ENCODE results near the gene ERCC1. TPM values are rescaled to one million over a fixed set of nuclear protein-coding genes. Genes with fewer than 3 reads are reported as not detected.

Gene ERCC1
- total and polyA plus RNA-seq, 2 of the 13 experiments (the other 11 are each of a cell fraction or from before 2014, with no cell fraction given): 40.0 to 66.4 TPM

GRCh38 chr19:45404557-45405434 lies 18.9 kb downstream of the ERCC1 start, which contains the start of gene PPP1R13L (continued):
- TF ChIP-seq MAX (IDR thresholded peaks at IDR 0.05) (peak; percentile 8; the same call in 1 of the 2 replicates), FIP1L1 (IDR thresholded peaks at IDR 0.05; ENCODE audit: borderline replicate concordance, insufficient read depth, low read depth, low read length) (no peak), SMARCE1 (IDR thresholded peaks at IDR 0.05; ENCODE audit: borderline replicate concordance) (no peak), SOX13 (IDR thresholded peaks at IDR 0.05) (no peak), SOX13 (CRISPR knock-in tag; conservative IDR thresholded peaks at IDR 0.05 in 1 of 2, IDR thresholded peaks at IDR 0.05 in 1 of 2) (no peak), ZNF619 (CRISPR knock-in tag; IDR thresholded peaks at IDR 0.05) (no peak), JARID2 (CRISPR knock-in tag; IDR thresholded peaks at IDR 0.05; ENCODE audit: insufficient replicate concordance) (no peak), FOXM1 (CRISPR knock-in tag; IDR thresholded peaks at IDR 0.05) (no peak), TIGD3 (CRISPR knock-in tag; IDR thresholded peaks at IDR 0.05; ENCODE audit: borderline replicate concordance) (no peak), SP1 (IDR thresholded peaks at IDR 0.05) (no peak), SP1 (CRISPR knock-in tag; IDR thresholded peaks at IDR 0.05) (peak; percentile 68)
- TF ChIP-seq, protein P1, sequence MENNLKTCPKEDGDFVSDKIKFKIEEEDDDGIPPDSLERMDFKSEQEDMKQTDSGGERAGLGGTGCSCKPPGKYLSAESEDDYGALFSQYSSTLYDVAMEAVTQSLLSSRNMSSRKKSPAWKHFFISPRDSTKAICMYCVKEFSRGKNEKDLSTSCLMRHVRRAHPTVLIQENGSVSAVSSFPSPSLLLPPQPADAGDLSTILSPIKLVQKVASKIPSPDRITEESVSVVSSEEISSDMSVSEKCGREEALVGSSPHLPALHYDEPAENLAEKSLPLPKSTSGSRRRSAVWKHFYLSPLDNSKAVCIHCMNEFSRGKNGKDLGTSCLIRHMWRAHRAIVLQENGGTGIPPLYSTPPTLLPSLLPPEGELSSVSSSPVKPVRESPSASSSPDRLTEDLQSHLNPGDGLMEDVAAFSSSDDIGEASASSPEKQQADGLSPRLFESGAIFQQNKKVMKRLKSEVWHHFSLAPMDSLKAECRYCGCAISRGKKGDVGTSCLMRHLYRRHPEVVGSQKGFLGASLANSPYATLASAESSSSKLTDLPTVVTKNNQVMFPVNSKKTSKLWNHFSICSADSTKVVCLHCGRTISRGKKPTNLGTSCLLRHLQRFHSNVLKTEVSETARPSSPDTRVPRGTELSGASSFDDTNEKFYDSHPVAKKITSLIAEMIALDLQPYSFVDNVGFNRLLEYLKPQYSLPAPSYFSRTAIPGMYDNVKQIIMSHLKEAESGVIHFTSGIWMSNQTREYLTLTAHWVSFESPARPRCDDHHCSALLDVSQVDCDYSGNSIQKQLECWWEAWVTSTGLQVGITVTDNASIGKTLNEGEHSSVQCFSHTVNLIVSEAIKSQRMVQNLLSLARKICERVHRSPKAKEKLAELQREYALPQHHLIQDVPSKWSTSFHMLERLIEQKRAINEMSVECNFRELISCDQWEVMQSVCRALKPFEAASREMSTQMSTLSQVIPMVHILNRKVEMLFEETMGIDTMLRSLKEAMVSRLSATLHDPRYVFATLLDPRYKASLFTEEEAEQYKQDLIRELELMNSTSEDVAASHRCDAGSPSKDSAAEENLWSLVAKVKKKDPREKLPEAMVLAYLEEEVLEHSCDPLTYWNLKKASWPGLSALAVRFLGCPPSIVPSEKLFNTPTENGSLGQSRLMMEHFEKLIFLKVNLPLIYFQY (CRISPR knock-in tag; IDR thresholded peaks at IDR 0.05; ENCODE audit: borderline replicate concordance): peak; percentile 20; the same call in 1 of the 2 replicates
- TF ChIP-seq, protein P2, sequence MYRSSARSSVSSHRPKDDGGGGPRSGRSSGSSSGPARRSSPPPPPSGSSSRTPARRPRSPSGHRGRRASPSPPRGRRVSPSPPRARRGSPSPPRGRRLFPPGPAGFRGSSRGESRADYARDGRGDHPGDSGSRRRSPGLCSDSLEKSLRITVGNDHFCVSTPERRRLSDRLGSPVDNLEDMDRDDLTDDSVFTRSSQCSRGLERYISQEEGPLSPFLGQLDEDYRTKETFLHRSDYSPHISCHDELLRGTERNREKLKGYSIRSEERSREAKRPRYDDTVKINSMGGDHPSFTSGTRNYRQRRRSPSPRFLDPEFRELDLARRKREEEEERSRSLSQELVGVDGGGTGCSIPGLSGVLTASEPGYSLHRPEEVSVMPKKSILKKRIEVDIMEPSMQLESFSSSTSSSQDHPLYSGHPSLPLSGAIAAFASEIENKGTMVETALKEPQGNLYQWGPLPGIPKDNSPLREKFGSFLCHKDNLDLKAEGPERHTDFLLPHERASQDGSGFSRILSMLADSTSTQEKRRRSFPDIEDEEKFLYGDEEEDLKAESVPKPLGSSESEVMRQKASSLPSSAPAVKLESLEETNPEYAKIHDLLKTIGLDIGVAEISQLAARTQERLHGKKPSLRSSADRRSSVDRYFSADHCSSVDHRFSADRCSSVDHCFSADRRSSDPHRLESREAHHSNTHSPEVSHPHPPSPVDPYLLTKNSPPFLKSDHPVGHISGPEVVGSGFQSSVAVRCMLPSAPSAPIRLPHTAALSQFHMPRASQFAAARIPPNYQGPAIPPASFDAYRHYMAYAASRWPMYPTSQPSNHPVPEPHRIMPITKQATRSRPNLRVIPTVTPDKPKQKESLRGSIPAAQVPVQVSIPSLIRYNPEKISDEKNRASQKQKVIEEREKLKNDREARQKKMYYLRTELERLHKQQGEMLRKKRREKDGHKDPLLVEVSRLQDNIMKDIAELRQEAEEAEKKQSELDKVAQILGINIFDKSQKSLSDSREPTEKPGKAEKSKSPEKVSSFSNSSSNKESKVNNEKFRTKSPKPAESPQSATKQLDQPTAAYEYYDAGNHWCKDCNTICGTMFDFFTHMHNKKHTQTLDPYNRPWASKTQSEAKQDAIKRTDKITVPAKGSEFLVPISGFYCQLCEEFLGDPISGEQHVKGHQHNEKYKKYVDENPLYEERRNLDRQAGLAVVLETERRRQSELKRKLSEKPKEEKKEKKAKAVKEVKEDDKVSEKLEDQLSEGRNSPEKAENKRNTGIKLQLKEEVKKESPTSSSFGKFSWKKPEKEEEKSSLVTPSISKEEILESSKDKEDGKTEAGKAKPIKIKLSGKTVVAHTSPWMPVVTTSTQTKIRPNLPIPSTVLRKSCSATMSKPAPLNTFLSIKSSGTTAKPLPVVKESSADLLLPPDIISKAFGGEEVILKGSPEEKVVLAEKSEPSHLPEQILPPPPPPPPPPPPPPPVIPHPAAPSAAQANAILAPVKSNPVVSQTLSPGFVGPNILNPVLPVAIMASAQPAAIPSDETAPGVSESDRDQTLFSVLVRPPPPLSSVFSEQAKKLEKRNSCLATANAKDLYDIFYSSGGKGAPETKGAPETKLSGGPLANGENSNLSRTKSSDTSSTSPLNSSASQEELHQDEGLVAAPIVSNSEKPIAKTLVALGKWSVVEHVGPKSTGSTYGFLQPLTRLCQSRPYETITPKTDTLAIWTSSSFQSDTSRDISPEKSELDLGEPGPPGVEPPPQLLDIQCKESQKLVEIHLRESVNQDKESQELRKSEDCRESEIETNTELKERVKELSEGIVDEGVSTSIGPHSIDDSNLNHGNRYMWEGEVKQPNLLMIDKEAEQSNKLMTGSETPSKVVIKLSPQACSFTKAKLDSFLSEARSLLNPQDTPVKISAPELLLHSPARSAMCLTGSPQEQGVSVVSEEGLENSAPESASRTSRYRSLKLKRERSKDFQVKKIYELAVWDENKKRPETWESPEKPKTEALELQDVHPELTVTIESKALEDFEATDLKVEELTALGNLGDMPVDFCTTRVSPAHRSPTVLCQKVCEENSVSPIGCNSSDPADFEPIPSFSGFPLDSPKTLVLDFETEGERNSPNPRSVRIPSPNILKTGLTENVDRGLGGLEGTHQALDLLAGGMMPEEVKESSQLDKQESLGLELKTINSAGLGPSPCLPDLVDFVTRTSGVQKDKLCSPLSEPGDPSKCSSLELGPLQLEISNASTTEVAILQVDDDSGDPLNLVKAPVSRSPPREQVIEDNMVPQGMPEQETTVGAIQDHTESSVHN (CRISPR knock-in tag; IDR thresholded peaks at IDR 0.05): no peak
